D721Med (cell line): Measurements from ENCODE around the gene S100A14.

Source experiments
- DNase-seq: peaks from one replicate; pipeline ENCODE4 v3.0.0; 2011; ENCODE audit warnings: low spot score; ENCODE audit not compliant: insufficient read length
- FAIRE-seq: peaks from 2 replicates; lab custom pipeline; 2011; peaks lifted over from hg19 to GRCh38; lab: Jason Lieb, UNC
- CTCF ChIP-seq: IDR thresholded peaks from 2 replicates; pipeline ENCODE4 v1.5.1; 2012; ENCODE audit warnings: mild to moderate bottlenecking, control low read depth; ENCODE audit not compliant: insufficient read depth; ENCODE audit errors: missing control alignments

S100A14 gene

GRCh38 chr1:153567621-153568366 is 48.3 kb downstream of the S100A14 start:
- no peak for DNase-seq

GRCh38 chr1:153566414-153567371 is 49.4 kb downstream of the S100A14 start:
- DNase-seq (no peak), FAIRE-seq (no peak)
- no peak for TF ChIP-seq CTCF

More at GRCh38 chr1:153567621-153568366, 48.3 kb downstream of the S100A14 start:
- no peak for FAIRE-seq
- no peak for TF ChIP-seq CTCF

GRCh38 chr1:153565529-153566374 is 50.4 kb downstream of the S100A14 start, which contains the start of gene S100A2:
Gene S100A2 (minus strand): TSS chr1:153565844. CDS start chr1:153563877, 1,967 bp downstream.
- no peak for DNase-seq
- no peak for TF ChIP-seq CTCF
- FAIRE-seq = no peak
